A673 (cell line): ENCODE data around the gene RDX. TPM values are rescaled to one million over a fixed set of nuclear protein-coding genes. Genes with fewer than 3 reads are reported as not detected.
A peak's percentile ranks its signal among the peaks of the same experiment; 100 is the strongest.

Experiments used
- BruUV-seq: library from RNA; stranded (reverse); fragments of 400-500 nt; replicated peaks from 2 replicates; lab custom pipeline; 2021; lab: Mats Ljungman, UMichigan
- CTCF ChIA-PET: fragments of 300-600 bp; sonication (Branson Sonifier 250); formaldehyde crosslinking; loops from one replicate; lab custom pipeline; 2022; ENCODE audit warnings: antibody characterized with exemption; lab: Charles Lee
- POLR2A ChIA-PET: fragments of 300-600 bp; sonication (Branson Sonifier 250); formaldehyde crosslinking; loops from one replicate; lab custom pipeline; 2022; ENCODE audit warnings: antibody characterized with exemption; ENCODE audit not compliant: low non-redundant PET; lab: Charles Lee
- DNase-seq: peaks from one replicate; pipeline ENCODE4 v3.0.0-alpha.2; 2015; ENCODE audit warnings: low spot score
- H3K27ac ChIP-seq: fragments of 200-600 bp; sonication (generic); 2 replicates; pipeline ENCODE4 v1.5.1; 2016; ENCODE audit warnings: mixed run types, low read depth, mild to moderate bottlenecking, mixed read lengths, antibody characterized with exemption, low read length; ENCODE audit not compliant: poor library complexity, severe bottlenecking
- H3K27me3 ChIP-seq: fragments of 200-600 bp; sonication (generic); replicated peaks from 2 replicates; pipeline ENCODE4 v1.6.1; 2017; ENCODE audit warnings: mixed run types, low read depth, mild to moderate bottlenecking, mixed read lengths, antibody characterized with exemption, low read length; ENCODE audit not compliant: insufficient read depth, poor library complexity
- H3K36me3 ChIP-seq: fragments of 200-600 bp; sonication (generic); 2 replicates; pipeline ENCODE4 v1.6.1; 2016; ENCODE audit warnings: mixed run types, mild to moderate bottlenecking, mixed read lengths, antibody characterized with exemption, low read length; ENCODE audit not compliant: insufficient read depth, poor library complexity, severe bottlenecking
- H3K4me1 ChIP-seq: fragments of 200-600 bp; sonication (generic); 2 replicates; pipeline ENCODE4 v1.6.1; 2017; ENCODE audit warnings: mixed run types, mild to moderate bottlenecking, mixed read lengths, antibody characterized with exemption, low read length; ENCODE audit not compliant: insufficient read depth, poor library complexity, severe bottlenecking
- H3K4me3 ChIP-seq: fragments of 200-600 bp; sonication (generic); 2 replicates; pipeline ENCODE4 v1.5.1; 2016; ENCODE audit warnings: low read depth, mixed run types, mild to moderate bottlenecking, mixed read lengths, low read length; ENCODE audit not compliant: poor library complexity, severe bottlenecking
- H3K9me3 ChIP-seq: fragments of 200-600 bp; sonication (generic); 2 replicates; pipeline ENCODE4 v1.6.1; 2016; ENCODE audit warnings: mixed run types, low read depth, mild to moderate bottlenecking, mixed read lengths, antibody characterized with exemption, low read length; ENCODE audit not compliant: poor library complexity, severe bottlenecking
- CTCF ChIP-seq: fragments of 300-800, 200-600 bp; sonication (generic); conservative IDR thresholded peaks from 2 replicates; pipeline ENCODE4 v1.5.1; 2017; ENCODE audit warnings: low read depth, mild to moderate bottlenecking, antibody characterized with exemption, low read length, moderate library complexity, mixed read lengths
- EZH2 ChIP-seq: fragments of 200-600 bp; sonication (generic); IDR thresholded peaks from 2 replicates; pipeline ENCODE4 v1.6.1; 2017; ENCODE audit warnings: borderline replicate concordance, low read depth, mild to moderate bottlenecking, mixed read lengths, antibody characterized with exemption, low read length; ENCODE audit not compliant: poor library complexity, severe bottlenecking
- intact Hi-C: fragments of 100-400 bp; cut with micrococcal nuclease; formaldehyde crosslinking; loops from one replicate; pipeline ENCODE4 v1.10.0; 2022; ENCODE audit not compliant: unreplicated experiment
- total RNA-seq: library from RNA; stranded (reverse); gene quantifications from 2 replicates; pipeline ENCODE4 v1.2.3, GENCODE V29; 2021

Gene RDX
- total RNA-seq, 1 experiment from 2014 or later: 395 TPM

- Histone ChIP-seq H3K4me3 (no peak overlapping the region), H3K27me3 (no peaks in the 10 kb centered on the region), H3K9me3 (no peaks in the 10 kb centered on the region), H3K4me1 (peaks cover 39% of the 10 kb centered on the region), H3K36me3 (no peaks in the 10 kb centered on the region), H3K27ac (no peak overlapping the region)
- intact Hi-C loops: no loop called here
- peak; percentile 30 for DNase-seq
- POLR2A ChIA-PET: interaction anchor here (0.6 to 0.7 kb wide), 2 partner anchors 19 to 51 kb away, joined by 6 to 8 read pairs; no protein-coding TSS in a partner anchor
- TF ChIP-seq CTCF (0 out of 2 replicates have a peak, but pooled peaks have one; percentile 14), EZH2 (no peak)
- BruUV-seq: no TSS peak
- CTCF ChIA-PET: no interaction called here
Measured at GRCh38 chr11:110314366-110315095, 18.1 kb upstream of the RDX start.

- H3K36me3 ChIP-seq: no peaks in the 10 kb centered on the region
- no peak for TF ChIP-seq EZH2
- no peak for TF ChIP-seq CTCF
- H3K9me3 ChIP-seq: no peaks in the 10 kb centered on the region
- H3K27ac ChIP-seq: no peak overlapping the region
- H3K4me3 ChIP-seq: no peak overlapping the region
- intact Hi-C loops: no loop called here
- no peaks in the 10 kb centered on the region for H3K27me3 ChIP-seq
- CTCF ChIA-PET: no interaction called here
- no peak for DNase-seq
- no TSS peak for BruUV-seq
- H3K4me1 ChIP-seq: peaks cover 22% of the 10 kb centered on the region
- POLR2A ChIA-PET: no interaction called here
Measured at GRCh38 chr11:110312670-110313069, 16.3 kb upstream of the RDX start.

GRCh38 chr11:110311783-110312579 lies 15.6 kb upstream of the RDX start:
- no peak for DNase-seq
- Histone ChIP-seq H3K4me1 (peaks cover 15% of the 10 kb centered on the region), H3K27me3 (no peaks in the 10 kb centered on the region), H3K27ac (no peak overlapping the region), H3K4me3 (no peak overlapping the region), H3K9me3 (no peaks in the 10 kb centered on the region), H3K36me3 (no peaks in the 10 kb centered on the region)
- TF ChIP-seq EZH2: no peak
- TF ChIP-seq CTCF: no peak
- ChIA-PET POLR2A (no interaction called here), CTCF (no interaction called here)
- TSS peak; percentile 61 for BruUV-seq
- intact Hi-C loops: no loop called here
